Cardiac muscle cell (in vitro differentiated cells and primary cell): ENCODE data around the gene ACTR5. TPM values are rescaled to one million over a fixed set of nuclear protein-coding genes. Genes with fewer than 3 reads are reported as not detected.

Experiments
- DNase-seq, 2 donors: peaks; one replicate each; pipeline versions ENCODE4 v3.0.0 to v3.0.0-alpha.2; 2010 to 2017; ENCODE audit warnings: low read depth in 1 of 2, low spot score in 1 of 2
- H3K27ac ChIP-seq: fragments of 200-600 bp; sonication (generic); 2 replicates; pipeline ENCODE4 v1.5.1; 2016
- H3K27me3 ChIP-seq: fragments of 200-600 bp; sonication (generic); 2 replicates; pipeline ENCODE4 v1.6.0; 2016; ENCODE audit warnings: control low read depth
- H3K36me3 ChIP-seq: fragments of 200-600 bp; sonication (generic); 2 replicates; pipeline ENCODE4 v1.5.1; 2016; ENCODE audit warnings: control low read depth
- H3K4me1 ChIP-seq: fragments of 200-600 bp; sonication (generic); 2 replicates; pipeline ENCODE4 v1.8.1; 2017; ENCODE audit warnings: low read depth, mild to moderate bottlenecking, mixed run types
- H3K4me3 ChIP-seq: fragments of 200-600 bp; sonication (generic); 2 replicates; pipeline ENCODE4 v1.5.1; 2016; ENCODE audit warnings: mild to moderate bottlenecking
- H3K9me3 ChIP-seq: fragments of 200-600 bp; sonication (generic); 2 replicates; pipeline ENCODE4 v1.5.1; 2017; ENCODE audit warnings: low read depth, mild to moderate bottlenecking, control low read depth
- CTCF ChIP-seq: IDR thresholded peaks from 2 replicates; pipeline ENCODE4 v1.5.1; 2012; ENCODE audit warnings: low read depth, mild to moderate bottlenecking, low read length
- polyA plus RNA-seq: library from polyadenylated mRNA; unstranded; fragments of >200 nt; fragmentation: Nextera tagmentation; extraction: Ambion mirVana; gene quantifications from 2 replicates; pipeline ENCODE4 v1.2.1, GENCODE V29; 2016
- total RNA-seq: library from RNA; depleted of rRNA; stranded (reverse); fragments of >200 nt; gene quantifications from 2 replicates; pipeline ENCODE4 v1.2.3, GENCODE V29; 2016

Gene ACTR5
- total and polyA plus RNA-seq, 2 experiments from 2014 or later = 6.4 to 8.7 TPM

- H3K36me3 ChIP-seq = no peaks in the 10 kb centered on the region
- no peak overlapping the region for H3K27ac ChIP-seq
- no peak for DNase-seq
- no peaks in the 10 kb centered on the region for H3K9me3 ChIP-seq
- peaks cover 10% of the 10 kb centered on the region for H3K27me3 ChIP-seq
- H3K4me3 ChIP-seq = no peak overlapping the region
- no peaks in the 10 kb centered on the region for H3K4me1 ChIP-seq
- no peak for TF ChIP-seq CTCF
These were observed 44.1 kb upstream of the ACTR5 start for GRCh38 chr20:38704136-38704535.

GRCh38 chr20:38706509-38706908 is 41.8 kb upstream of the ACTR5 start:
- TF ChIP-seq CTCF = no peak
- no peaks in the 10 kb centered on the region for H3K36me3 ChIP-seq
- DNase-seq = no peak
- no peaks in the 10 kb centered on the region for H3K4me1 ChIP-seq
- no peak overlapping the region for H3K4me3 ChIP-seq
- H3K27ac ChIP-seq = no peak overlapping the region
- H3K27me3 ChIP-seq = no peaks in the 10 kb centered on the region
- H3K9me3 ChIP-seq = no peaks in the 10 kb centered on the region

- no peak for DNase-seq
- no peaks in the 10 kb centered on the region for H3K9me3 ChIP-seq
- no peak overlapping the region for H3K4me3 ChIP-seq
- no peaks in the 10 kb centered on the region for H3K36me3 ChIP-seq
- H3K27ac ChIP-seq = no peak overlapping the region
- H3K4me1 ChIP-seq = no peaks in the 10 kb centered on the region
- peaks cover 48% of the 10 kb centered on the region for H3K27me3 ChIP-seq
- no peak for TF ChIP-seq CTCF
These were observed 34.0 kb upstream of the ACTR5 start for GRCh38 chr20:38714308-38714707.

GRCh38 chr20:38715646-38716045 is 32.6 kb upstream of the ACTR5 start:
- H3K4me3 ChIP-seq = no peak overlapping the region
- TF ChIP-seq CTCF = no peak
- peaks cover 61% of the 10 kb centered on the region for H3K27me3 ChIP-seq

GRCh38 chr20:38722683-38723016 is 25.6 kb upstream of the ACTR5 start:
- H3K4me3 ChIP-seq = no peak overlapping the region
- H3K9me3 ChIP-seq = no peaks in the 10 kb centered on the region
- TF ChIP-seq CTCF = no peak
- H3K4me1 ChIP-seq = no peaks in the 10 kb centered on the region
- DNase-seq = no peak
- H3K27me3 ChIP-seq = peaks cover 100% of the 10 kb centered on the region
- no peak overlapping the region for H3K27ac ChIP-seq
- H3K36me3 ChIP-seq = no peaks in the 10 kb centered on the region

More at GRCh38 chr20:38715646-38716045, 32.6 kb upstream of the ACTR5 start:
- no peaks in the 10 kb centered on the region for H3K4me1 ChIP-seq
- DNase-seq = no peak
- H3K36me3 ChIP-seq = no peaks in the 10 kb centered on the region
- H3K9me3 ChIP-seq = no peaks in the 10 kb centered on the region
- H3K27ac ChIP-seq = no peak overlapping the region
